CD1c-positive myeloid dendritic cell (primary cell): ENCODE results near the gene MAGI2.
"Not testable (repeated sequence)": the region's sequence is repeated elsewhere in the genome, so short reads cannot be mapped to it uniquely, and the experiment has no call there.

ENCODE experiments used
- DNase-seq: peaks from one replicate; pipeline ENCODE4 v3.0.0-alpha.2; 2016; ENCODE audit errors: extremely low spot score

MAGI2 gene

DNA sequence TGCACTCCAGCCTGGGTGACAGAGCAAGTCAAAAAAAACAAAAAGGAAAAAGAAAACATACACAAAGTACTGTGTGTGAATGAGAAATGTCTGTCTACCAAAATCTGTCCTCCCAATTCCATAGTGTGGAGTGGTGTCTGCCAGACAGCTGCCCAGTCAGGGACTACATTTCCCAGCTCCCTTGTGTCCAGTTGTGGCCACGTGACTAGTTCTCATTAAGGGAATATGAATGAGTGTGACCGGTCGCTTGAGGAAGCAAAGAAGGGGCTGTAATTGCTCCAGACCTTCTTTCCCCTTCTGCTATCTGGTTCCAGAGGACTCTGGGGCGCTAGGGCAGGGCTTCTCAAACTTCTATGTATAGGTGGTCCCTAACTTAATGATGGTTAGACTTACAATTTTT, 1450.8 kb downstream of the MAGI2 start:
- no peak for DNase-seq

- DNase-seq = no peak
Observed at GRCh38 chr7:78002021-78002420, 1451.4 kb downstream of the MAGI2 start.

DNA sequence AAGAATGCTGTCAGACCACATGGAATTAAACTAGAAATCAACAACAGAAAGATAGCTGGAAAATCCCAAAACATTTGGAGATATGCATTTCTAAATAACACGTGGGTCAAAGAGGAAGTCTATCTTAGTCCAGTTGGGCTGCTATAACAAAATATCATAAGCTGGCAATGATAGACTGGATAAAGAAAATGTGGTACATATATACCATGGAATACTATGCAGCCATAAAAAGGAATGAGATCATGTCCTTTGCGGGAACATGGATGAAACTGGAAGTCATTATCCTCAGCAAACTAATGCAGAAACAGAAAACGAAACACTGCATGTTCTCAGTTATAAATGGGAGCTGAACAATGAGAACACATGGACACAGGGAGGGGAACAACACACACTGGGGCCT, 1454.3 kb downstream of the MAGI2 start:
- not testable (repeated sequence) for DNase-seq

DNA sequence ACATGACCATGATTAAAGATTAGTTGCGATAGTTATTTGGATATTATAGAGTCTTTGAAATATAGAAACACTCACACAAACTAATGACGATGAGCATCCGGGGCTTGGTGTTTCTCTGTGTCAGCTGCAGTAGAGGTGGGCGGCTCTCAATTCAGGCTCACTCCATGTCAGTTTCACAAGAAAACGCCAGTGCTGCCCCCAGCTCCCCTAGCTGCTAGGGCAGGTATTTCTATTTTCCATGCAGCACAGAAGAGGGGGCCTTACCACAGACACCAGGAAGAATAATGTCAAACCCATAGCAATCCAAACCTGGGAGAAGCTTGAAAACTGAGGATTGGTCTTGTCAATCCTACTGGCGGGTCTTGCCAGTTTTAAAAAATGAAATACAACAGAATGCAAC, 1457.8 kb downstream of the MAGI2 start:
- no peak for DNase-seq

- DNase-seq = no peak
Observed at GRCh38 chr7:77993838-77994237, 1459.6 kb downstream of the MAGI2 start.

DNA sequence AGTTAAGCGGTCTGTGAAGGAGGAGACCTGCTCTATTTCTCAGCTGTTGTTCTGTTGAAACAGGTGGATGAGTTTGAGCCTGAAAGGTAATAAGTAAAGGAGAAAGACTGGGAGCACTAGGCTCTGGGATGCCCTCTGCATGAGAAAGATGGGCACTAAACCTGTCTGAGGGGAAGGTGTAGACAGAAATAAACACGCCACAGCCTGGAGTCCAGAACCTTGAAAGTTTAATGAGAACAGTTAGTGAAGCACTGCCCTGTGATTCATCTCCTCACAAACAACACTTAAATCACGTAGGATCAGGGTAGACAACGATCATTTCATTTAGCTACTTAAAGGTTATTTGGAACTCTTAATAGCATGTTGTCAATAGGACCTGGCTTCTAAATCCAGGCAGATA, 1461.8 kb downstream of the MAGI2 start:
- DNase-seq = no peak

DNA sequence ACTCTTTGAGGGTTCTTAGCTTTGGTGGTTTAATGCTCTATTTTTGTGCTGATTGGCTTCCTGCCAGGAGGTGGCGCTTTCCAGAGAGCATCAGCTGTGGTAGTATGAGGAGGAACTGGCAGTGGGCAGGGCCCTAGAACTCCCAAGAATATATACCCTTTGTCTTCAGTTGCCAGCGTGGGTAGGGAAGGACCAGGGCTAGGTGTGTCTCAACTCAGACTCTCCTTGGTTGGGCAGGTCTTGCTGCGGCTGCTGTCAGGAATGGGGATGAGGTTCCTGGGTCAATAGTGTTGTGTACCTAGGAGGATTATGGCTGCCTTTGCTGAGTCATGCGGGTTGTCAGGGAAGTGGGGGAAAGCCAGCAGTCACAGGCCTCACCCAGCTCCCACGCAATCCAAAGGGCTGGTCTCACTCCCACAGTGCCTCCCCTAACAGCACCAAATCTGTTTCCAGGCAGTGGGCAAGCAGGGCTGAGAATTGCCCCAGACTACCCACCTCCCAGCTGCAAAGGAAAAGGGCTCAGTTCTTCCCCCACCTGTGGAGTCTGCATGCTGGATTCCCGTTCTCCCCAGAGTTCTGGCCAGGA, 1463.4 kb downstream of the MAGI2 start:
- peak; percentile 41 for DNase-seq

GRCh38 chr7:77985974-77986339, 1467.5 kb downstream of the MAGI2 start:
- DNase-seq = no peak

GRCh38 chr7:77985232-77985973, 1468.1 kb downstream of the MAGI2 start:
- DNase-seq = no peak

DNA sequence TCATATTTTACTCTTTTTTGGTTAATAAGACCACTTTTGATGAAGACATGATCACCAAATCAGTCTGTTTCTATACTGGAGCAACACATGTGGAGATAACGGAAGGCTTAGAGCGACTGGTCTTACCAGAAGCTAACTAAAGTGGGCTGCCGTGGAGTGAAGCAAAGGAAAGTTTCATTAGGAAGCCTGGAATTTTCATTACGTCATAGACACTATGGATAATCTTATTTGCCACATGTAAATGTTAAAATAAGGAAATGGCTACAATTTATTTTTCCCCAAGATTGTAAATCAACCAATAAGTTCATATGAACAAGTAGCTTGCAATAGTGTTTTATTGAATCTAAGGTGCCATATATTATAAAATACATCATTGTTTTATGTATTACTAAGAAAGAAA, 1469.5 kb downstream of the MAGI2 start:
- DNase-seq = no peak

GRCh38 chr7:77982926-77983550, 1470.4 kb downstream of the MAGI2 start:
- no peak for DNase-seq

DNA sequence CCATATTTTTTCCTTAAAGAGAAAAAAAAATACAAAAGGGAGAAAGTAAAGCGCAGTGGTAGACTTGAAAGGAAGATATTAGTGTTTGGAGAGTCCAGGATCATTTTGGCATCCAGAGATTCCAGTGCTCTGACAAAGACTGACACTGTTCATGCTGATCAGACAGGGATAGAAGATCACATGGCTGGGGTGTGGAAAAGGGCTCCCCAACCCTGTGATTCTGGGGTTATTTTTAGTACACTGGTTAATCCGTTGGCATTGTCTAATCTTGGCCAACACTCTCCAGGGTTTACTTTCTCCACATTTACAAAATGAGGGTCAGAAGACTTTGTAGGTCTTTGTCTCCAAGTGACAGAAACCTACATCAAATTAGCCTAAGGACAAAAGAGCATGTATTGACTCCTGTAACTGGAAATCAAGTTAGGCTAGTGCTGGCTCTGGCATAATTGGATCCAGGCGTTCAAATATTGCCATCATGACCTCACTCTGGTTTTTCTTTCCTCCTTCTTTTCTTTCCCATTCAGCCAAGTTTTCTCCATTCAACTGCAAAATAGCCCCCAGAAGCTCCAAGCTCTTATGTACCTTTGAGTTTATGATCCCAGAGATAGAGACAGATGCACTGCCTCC, 1473.3 kb downstream of the MAGI2 start:
- no peak for DNase-seq

GRCh38 chr7:77979219-77979618, 1474.2 kb downstream of the MAGI2 start:
- no peak for DNase-seq

DNA sequence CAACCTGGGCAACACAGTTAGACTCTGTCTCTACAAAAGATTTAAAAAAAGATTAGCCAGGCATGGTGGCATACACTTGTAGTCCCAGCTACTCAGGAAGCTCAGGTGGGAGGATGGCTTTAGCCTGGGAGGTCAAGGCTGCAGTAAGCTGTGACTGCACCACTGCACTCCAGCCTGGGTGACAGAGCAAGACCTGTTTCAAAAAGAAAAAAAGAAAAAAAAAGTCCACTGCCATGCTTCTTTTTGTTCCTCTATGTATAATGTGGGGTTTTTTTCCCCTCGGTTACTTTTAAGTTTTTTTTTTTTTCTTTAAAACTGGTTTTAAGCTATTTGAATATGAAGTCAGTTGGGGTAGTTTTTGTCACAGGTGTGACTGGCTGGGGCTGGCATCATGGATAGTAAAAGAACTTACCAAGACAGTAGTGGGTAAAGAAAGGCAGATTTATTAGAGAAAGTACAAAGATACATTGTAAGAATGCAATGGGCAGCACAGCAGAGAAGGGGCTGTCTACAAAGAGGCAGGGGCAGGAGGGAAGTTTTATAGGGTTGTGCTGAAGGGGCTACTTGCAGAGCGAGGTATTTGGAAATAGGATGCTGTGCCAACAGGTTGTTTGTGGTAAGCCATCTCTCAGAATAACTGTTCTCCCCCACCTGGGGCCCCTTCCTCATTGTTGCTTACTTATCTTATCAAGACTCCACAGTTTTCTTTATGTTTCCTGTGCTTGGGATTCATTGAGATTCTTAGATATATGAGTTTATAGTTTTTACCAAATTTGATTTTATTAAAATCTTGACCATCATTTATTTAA, 1477.6 kb downstream of the MAGI2 start:
- DNase-seq = no peak

GRCh38 chr7:77971726-77972125, 1481.7 kb downstream of the MAGI2 start:
- DNase-seq = no peak

GRCh38 chr7:77967429-77967828, 1486.0 kb downstream of the MAGI2 start:
- no peak for DNase-seq
